ENCODE results near the gene ZNF385C. TPM values are rescaled to one million over a fixed set of nuclear protein-coding genes. Genes with fewer than 3 reads are reported as not detected.

Gene ZNF385C
- total and polyA plus RNA-seq, 2 of the 13 experiments (the other 11 are each of a cell fraction or from before 2014, with no cell fraction given), result 2.3 to 6.1 TPM

DNA sequence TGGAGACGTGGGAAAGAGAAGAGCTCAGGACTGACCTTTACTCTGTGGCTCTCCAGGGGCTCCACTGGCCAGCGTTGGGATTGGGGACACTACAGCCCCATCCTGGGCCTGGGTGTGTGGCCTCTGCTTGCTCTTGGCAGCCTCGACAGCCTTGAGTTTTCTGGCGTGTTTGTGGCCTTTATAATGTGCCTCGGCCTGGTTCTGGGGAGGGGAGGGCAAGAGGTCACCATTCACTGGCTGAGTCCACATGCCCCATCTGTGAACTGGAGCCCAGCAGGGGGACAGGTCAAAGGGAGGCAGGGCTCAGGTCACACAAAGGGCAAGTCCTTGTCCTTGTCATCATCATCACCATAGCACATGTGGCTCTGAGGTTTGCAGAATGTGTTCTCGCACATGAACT is 66.7 kb downstream of the ZNF385C start (continued):
- TF ChIP-seq, protein P1, sequence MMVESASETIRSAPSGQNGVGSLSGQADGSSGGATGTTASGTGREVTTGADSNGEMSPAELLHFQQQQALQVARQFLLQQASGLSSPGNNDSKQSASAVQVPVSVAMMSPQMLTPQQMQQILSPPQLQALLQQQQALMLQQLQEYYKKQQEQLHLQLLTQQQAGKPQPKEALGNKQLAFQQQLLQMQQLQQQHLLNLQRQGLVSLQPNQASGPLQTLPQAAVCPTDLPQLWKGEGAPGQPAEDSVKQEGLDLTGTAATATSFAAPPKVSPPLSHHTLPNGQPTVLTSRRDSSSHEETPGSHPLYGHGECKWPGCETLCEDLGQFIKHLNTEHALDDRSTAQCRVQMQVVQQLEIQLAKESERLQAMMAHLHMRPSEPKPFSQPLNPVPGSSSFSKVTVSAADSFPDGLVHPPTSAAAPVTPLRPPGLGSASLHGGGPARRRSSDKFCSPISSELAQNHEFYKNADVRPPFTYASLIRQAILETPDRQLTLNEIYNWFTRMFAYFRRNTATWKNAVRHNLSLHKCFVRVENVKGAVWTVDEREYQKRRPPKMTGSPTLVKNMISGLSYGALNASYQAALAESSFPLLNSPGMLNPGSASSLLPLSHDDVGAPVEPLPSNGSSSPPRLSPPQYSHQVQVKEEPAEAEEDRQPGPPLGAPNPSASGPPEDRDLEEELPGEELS (CRISPR knock-in tag; IDR thresholded peaks at IDR 0.05), result 0 out of 2 replicates have a peak, but pooled peaks have one; percentile 11
- peak; percentile 26; the same call in 1 of the 2 replicates for TF ChIP-seq ZFY (CRISPR knock-in tag; IDR thresholded peaks at IDR 0.05)
- TF ChIP-seq RARA (CRISPR knock-in tag; IDR thresholded peaks at IDR 0.05), result peak; percentile 97

DNA sequence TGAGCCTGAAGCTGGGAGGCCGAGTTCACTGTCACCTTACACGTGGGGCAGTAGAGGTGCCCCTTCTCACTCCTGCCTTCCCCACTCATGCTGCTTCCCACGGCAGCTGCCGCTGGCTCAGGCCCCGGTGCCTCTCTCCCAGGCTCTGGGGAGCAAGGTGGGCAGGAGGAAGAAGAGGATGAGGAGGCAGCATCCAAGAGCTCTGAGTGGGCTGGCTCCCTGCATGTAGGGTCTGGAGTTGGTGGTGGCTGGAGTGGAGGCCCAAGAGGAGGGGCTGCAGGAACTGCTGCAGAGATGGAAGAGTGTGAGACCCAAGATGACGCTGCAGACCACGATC is 69.5 kb downstream of the ZNF385C start:
- peak overlapping the region in 1 of 3 experiments; percentile 63; a peak in 2 of 6 replicates for H3K4me3 ChIP-seq (replicated peaks in 1 of 3; ENCODE audit: insufficient read depth in 1 of 3, low read depth in 2 of 3, low read length in 3 of 3)
- POLR2A ChIA-PET, result interaction anchor here (0.9 to 2.9 kb wide), 14 partner anchors 8 to 92 kb away, joined by 3 to 37 read pairs (median 4); partner anchors contain the start of genes CNP, DHX58, DNAJC7 and KAT2A
- H3K27me3 ChIP-seq (ENCODE audit: control insufficient read depth in 1 of 2, insufficient read depth in 2 of 2, low read length in 2 of 2), result no peaks in the 10 kb centered on the region
- H3K9me3 ChIP-seq (ENCODE audit: low read length), result no peaks in the 10 kb centered on the region
- CTCF ChIA-PET (ENCODE audit: low intra/inter-chr PET ratio, low total read pairs), result interaction anchor here (1.1 to 2.5 kb wide), 4 partner anchors 13 to 88 kb away, joined by 3 to 26 read pairs (median 6); no protein-coding TSS in a partner anchor
- H4K20me1 ChIP-seq (ENCODE audit: insufficient read depth, low read length), result no peaks in the 10 kb centered on the region
- BruUV-seq (replicated peaks), result no TSS peak
- peak overlapping the region; percentile 92 for H2AFZ ChIP-seq (ENCODE audit: low read length)
- intact Hi-C loops (cut with micrococcal nuclease; ENCODE audit: unreplicated experiment) (loop anchor here (1.0 kb wide), 1 partner anchor 65 kb away; no protein-coding TSS in a partner anchor), in situ Hi-C loops (cut with HindIII; ENCODE audit: extremely low pct_ligation_motif_present, low pct_unique_long_range_greater_than_20kb) (loop anchor here (5.0 kb wide), 1 partner anchor 84 kb away; the partner anchor contains the start of gene DHX58)
- no peak overlapping the region for H3K9ac ChIP-seq (ENCODE audit: insufficient read depth, low read depth, low read length)
- H3K27ac ChIP-seq (ENCODE audit: extremely low read length, insufficient read depth, low read length), result no peak overlapping the region
- 43% methylated on average over 7 of the region's 7 CpGs for WGBS (ENCODE audit: low lambda C conversion rate)
- H3K79me2 ChIP-seq (ENCODE audit: insufficient read depth, low read length), result no peaks in the 10 kb centered on the region
- FAIRE-seq (no peak), DNase-seq (ENCODE audit: low spot score) (no peak), ATAC-seq (peak; percentile 14)
- H3K4me1 ChIP-seq (ENCODE audit: insufficient read depth, low read length), result peaks cover 55% of the 10 kb centered on the region
- peaks cover 2 to 6% of the 10 kb centered on the region in 2 experiments; a peak in 4 of 5 replicates for H3K36me3 ChIP-seq (replicated peaks in 1 of 2; ENCODE audit: control insufficient read depth in 1 of 2, insufficient read depth in 2 of 2, low read length in 2 of 2)
- peak overlapping the region; percentile 91 for H3K4me2 ChIP-seq (ENCODE audit: low read depth, low read length)
- TF ChIP-seq, protein P2, sequence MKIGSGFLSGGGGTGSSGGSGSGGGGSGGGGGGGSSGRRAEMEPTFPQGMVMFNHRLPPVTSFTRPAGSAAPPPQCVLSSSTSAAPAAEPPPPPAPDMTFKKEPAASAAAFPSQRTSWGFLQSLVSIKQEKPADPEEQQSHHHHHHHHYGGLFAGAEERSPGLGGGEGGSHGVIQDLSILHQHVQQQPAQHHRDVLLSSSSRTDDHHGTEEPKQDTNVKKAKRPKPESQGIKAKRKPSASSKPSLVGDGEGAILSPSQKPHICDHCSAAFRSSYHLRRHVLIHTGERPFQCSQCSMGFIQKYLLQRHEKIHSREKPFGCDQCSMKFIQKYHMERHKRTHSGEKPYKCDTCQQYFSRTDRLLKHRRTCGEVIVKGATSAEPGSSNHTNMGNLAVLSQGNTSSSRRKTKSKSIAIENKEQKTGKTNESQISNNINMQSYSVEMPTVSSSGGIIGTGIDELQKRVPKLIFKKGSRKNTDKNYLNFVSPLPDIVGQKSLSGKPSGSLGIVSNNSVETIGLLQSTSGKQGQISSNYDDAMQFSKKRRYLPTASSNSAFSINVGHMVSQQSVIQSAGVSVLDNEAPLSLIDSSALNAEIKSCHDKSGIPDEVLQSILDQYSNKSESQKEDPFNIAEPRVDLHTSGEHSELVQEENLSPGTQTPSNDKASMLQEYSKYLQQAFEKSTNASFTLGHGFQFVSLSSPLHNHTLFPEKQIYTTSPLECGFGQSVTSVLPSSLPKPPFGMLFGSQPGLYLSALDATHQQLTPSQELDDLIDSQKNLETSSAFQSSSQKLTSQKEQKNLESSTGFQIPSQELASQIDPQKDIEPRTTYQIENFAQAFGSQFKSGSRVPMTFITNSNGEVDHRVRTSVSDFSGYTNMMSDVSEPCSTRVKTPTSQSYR (CRISPR knock-in tag; IDR thresholded peaks at IDR 0.05; ENCODE audit: borderline replicate concordance), result no peak
- TF ChIP-seq EP300 (IDR thresholded peaks at IDR 0.05; ENCODE audit: low read depth in 2 of 2, low read length in 2 of 2) (no peak), EP300 (CRISPR knock-in tag; IDR thresholded peaks at IDR 0.05; ENCODE audit: borderline replicate concordance) (peak; percentile 5; the same call in 1 of the 2 replicates), ZNF768 (CRISPR knock-in tag; IDR thresholded peaks at IDR 0.05) (peak; percentile 36; the same call in 1 of the 2 replicates), MYNN (CRISPR knock-in tag; IDR thresholded peaks at IDR 0.05; ENCODE audit: low read depth) (peak; percentile 19; the same call in 1 of the 2 replicates)
- TF ChIP-seq, protein P3, sequence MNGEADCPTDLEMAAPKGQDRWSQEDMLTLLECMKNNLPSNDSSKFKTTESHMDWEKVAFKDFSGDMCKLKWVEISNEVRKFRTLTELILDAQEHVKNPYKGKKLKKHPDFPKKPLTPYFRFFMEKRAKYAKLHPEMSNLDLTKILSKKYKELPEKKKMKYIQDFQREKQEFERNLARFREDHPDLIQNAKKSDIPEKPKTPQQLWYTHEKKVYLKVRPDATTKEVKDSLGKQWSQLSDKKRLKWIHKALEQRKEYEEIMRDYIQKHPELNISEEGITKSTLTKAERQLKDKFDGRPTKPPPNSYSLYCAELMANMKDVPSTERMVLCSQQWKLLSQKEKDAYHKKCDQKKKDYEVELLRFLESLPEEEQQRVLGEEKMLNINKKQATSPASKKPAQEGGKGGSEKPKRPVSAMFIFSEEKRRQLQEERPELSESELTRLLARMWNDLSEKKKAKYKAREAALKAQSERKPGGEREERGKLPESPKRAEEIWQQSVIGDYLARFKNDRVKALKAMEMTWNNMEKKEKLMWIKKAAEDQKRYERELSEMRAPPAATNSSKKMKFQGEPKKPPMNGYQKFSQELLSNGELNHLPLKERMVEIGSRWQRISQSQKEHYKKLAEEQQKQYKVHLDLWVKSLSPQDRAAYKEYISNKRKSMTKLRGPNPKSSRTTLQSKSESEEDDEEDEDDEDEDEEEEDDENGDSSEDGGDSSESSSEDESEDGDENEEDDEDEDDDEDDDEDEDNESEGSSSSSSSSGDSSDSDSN (CRISPR knock-in tag; IDR thresholded peaks at IDR 0.05), result peak; percentile 28; the same call in 1 of the 2 replicates
- TF ChIP-seq, protein P4, sequence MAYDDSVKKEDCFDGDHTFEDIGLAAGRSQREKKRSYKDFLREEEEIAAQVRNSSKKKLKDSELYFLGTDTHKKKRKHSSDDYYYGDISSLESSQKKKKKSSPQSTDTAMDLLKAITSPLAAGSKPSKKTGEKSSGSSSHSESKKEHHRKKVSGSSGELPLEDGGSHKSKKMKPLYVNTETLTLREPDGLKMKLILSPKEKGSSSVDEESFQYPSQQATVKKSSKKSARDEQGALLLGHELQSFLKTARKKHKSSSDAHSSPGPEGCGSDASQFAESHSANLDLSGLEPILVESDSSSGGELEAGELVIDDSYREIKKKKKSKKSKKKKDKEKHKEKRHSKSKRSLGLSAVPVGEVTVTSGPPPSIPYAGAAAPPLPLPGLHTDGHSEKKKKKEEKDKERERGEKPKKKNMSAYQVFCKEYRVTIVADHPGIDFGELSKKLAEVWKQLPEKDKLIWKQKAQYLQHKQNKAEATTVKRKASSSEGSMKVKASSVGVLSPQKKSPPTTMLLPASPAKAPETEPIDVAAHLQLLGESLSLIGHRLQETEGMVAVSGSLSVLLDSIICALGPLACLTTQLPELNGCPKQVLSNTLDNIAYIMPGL (CRISPR knock-in tag; IDR thresholded peaks at IDR 0.05; ENCODE audit: borderline replicate concordance in 1 of 2, low read depth in 1 of 2), result peak in 1 of 2 experiments; percentile 2; a peak in 1 of 4 replicates
